Fibroblast of skin of back (primary cell): Measurements from ENCODE around the gene C20orf144.
"Not testable (repeated sequence)": the region's sequence is repeated elsewhere in the genome, so short reads cannot be mapped to it uniquely, and the experiment has no call there.

Experiments
- DNase-seq: peaks from one replicate; pipeline ENCODE4 v3.0.0-alpha.2; 2013

The C20orf144 gene

DNA sequence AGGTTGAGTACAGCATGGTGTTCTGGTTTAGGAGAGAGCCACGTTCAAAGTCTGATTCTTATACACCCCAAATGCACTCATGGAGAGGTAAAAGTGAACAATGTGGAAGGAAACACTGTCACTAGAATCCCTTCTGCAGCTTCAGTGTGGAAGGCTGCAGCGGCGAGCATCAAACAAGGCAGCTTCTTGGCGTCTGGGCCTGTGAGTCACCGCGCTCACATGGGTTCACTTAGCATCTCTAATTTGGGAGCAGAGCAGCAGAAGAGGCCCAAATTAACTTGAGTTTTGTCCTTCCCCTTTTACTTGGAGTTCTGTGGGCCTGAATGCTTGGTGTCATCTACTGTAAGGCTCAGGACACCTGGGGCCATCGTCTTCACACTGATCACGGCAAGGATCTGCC is 35.0 kb downstream of the C20orf144 start:
- DNase-seq: peak; percentile 68

- DNase-seq: not testable (repeated sequence)
Measured at GRCh38 chr20:33698966-33699365, 36.8 kb downstream of the C20orf144 start.

DNA sequence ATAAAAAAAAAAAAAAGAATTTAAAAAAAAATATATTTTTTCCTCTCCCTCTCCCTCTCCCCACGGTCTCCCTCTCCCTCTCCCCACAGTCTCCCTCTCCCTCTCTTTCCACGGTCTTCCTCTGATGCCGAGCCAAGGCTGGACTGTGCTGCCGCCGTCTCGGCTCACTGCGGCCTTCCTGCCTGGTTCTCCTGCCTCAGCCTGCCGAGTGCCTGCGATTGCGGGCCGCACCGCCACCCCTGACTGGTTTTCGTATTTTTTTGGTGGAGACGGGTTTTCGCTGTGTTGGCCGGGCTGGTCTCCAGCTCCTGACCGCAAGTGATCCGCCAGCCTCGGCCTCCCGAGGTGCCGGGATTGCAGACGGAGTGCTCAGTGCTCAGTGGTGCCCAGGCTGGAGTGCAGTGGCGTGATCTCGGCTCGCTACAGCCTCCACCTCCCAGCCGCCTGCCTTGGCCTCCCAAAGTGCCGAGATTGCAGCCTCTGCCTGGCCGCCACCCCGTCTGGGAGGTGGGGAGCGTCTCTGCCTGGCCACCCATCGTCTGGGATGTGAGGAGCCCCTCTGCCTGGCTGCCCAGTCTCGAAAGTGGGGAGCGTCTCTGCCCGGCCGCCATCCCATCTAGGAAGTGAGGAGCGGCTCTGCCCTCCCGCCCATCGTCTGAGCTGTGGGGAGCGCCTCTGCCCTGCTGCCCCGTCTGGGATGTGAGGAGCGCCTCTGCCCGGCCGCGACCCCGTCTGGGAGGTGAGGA is 38.7 kb downstream of the C20orf144 start:
- not testable (repeated sequence) for DNase-seq

DNA sequence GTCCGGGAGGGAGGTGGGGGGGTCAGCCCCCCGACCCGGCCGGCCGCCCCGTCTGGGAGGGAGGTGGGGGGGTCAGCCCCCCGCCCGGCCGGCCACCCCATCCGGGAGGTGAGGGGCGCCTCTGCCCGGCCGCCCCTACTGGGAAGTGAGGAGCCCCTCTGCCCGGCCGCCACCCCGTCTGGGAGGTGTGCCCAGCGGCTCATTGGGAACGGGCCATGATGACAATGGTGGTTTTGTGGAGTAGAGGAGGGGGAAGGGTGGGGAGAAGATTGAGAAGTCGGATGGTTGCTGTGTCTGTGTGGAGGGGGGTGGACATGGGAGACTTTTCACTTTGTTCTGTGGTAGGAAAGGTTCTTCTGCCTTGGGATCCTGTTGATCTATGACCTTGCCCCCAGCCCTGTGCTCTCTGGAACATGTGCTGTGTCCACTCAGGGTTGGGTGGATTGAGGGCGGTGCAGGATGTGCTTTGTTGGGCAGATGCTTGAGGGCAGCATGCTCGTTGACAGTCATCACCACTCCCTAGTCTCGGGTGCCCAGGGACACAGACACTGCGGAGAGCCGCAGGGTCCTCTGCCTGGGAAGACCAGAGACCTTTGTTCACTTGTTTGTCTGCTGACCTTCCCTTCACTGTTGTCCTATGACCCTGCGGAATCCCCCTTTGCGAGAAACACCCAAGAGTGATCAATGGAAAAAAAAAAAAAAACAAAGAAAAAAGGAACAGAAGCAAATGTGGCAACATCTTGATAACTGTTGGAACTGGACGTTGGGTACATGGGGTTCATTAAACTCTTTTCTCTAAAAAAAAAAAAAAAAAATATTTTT is 39.7 kb downstream of the C20orf144 start:
- no peak for DNase-seq

DNA sequence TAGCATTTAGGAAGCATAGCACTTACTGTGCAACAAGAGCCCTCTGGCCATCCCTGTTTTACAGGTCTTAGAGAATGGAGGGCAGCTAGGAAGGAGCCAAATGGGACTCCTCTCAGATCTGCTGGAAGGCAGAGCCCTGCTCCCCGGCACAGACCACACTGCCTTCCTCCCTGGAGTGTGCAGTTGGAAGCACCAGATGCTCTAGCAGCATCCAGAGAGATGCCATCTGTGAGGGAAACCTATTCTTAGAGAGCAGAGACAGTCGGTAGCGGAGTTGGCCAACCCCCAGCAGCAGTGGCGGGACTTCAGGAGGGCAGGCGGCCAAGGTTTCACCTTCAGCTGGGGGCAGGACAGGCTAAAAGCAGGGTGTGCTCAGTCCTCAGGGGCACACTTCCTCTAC is 40.7 kb downstream of the C20orf144 start:
- no peak for DNase-seq

- no peak for DNase-seq
Measured at GRCh38 chr20:33703498-33704137, 41.5 kb downstream of the C20orf144 start.

GRCh38 chr20:33704197-33704924 is 42.2 kb downstream of the C20orf144 start:
- DNase-seq: no peak

DNA sequence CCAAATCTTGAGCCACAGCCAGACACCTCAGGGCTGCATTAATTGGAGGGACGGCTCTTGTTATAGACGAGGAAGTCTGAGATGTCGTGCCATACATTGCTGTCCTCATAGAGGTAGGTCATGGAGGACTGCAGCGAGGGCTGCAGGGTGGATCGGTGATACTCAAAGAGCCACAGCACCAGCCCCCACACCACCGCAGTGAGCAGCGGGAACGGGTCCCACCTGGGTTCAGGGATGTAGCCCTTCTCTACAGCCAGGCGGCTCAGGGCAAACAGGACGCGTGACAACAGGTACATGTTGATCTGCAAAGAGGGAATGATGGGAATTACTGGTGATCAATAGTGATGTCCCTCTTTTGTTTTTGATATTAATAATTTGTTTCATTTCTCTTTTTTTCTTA is 45.5 kb downstream of the C20orf144 start:
- DNase-seq: no peak

GRCh38 chr20:33709398-33709797 is 47.3 kb downstream of the C20orf144 start:
- DNase-seq: no peak

DNA sequence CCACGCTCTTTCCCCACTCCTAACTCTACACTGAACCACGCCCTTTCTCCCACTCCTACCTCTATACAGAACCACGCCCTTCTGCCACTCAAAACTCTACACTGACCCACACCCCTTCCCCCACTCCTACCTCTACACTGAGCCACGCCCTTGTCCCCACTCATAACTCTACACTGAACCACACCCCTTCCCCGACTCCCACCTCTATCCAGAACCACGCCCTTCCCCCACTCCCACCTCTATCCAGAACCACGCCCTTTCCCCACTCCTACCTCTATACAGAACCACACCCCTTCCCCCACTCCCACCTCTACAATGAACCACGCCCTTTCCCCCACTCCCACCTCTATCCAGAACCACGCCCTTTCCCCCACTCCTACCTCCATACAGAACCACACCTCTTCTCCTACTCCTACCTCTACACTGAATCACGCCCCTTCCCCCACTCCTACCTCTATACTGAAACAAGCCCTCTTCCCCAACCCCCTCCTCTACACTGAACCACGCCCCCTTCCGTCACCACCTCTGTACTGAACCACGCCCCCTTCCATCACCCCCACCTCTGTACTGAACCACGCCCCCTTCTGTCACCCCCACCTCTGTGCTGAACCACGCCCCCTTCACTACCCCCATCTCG is 47.9 kb downstream of the C20orf144 start:
- no peak for DNase-seq

GRCh38 chr20:33710681-33711445 is 48.7 kb downstream of the C20orf144 start:
- DNase-seq: no peak

DNA sequence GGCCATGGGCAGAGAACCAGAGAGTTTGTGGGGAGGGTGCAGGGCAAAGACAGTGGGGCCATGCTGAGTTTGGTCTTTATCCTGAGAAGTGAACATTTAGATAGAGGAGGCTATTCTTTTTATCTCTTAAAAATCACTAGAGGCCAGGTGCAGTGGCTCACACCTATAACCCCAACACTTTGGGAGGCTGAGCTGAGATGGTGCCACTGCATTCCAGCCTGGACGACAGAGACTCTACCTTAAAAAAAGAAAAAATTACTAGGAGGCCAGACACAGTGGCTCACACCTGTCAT is 49.3 kb downstream of the C20orf144 start:
- no peak for DNase-seq
